ENCODE results near the gene ABHD8. TPM values are rescaled to one million over a fixed set of nuclear protein-coding genes. Genes with fewer than 3 reads are reported as not detected.

Gene ABHD8
- total RNA-seq, 5 donors from 2014 or later (not counting 1 experiment from before 2014, with no cell fraction given): 5.3 to 12.4 (median 11.3) TPM

- Mint-ChIP-seq H3K27ac (no peak overlapping the region), H3K4me1 (peaks cover 24 to 33% (median 31%) of the 10 kb centered on the region in 3 donors), H3K4me3 (peak overlapping the region; percentile 84 to 92 (median 87)), H3K36me3 (no peaks in the 10 kb centered on the region), H3K9me3 (no peaks in the 10 kb centered on the region), H3K27me3 (no peaks in the 10 kb centered on the region)
- no peak for ATAC-seq (replicated peaks in 1 of 4)
- CTCF ChIA-PET: no interaction called here
- no peaks in the 10 kb centered on the region for H3K27me3 ChIP-seq (replicated peaks in 1 of 2; ENCODE audit: control insufficient read depth in 2 of 2, extremely low read depth in 1 of 2, insufficient read depth in 2 of 2, low read length in 1 of 2)
- H3K4me1 ChIP-seq (ENCODE audit: control insufficient read depth in 1 of 2, extremely low read depth in 1 of 2, insufficient read depth in 2 of 2, low read length in 2 of 2): peaks cover 7 to 36% of the 10 kb centered on the region in 2 experiments
- H3K9me3 ChIP-seq: no peaks in the 10 kb centered on the region
- H3K4me3 ChIP-seq (ENCODE audit: control insufficient read depth in 1 of 2, extremely low read depth in 1 of 2, low read length in 1 of 2): no peak overlapping the region
- DNase-seq: peak in 10 of 35 experiments; percentile 20 to 44 (median 30)
- H3K36me3 ChIP-seq (ENCODE audit: control insufficient read depth in 2 of 2, extremely low read depth in 1 of 2, insufficient read depth in 1 of 2, low read length in 1 of 2): peaks cover 4 to 8% of the 10 kb centered on the region in 2 donors
- no peak overlapping the region for H3K27ac ChIP-seq (ENCODE audit: low read length)
- 98% methylated on average over 8 of the region's 34 CpGs for WGBS (ENCODE audit: insufficient coverage)
- POLR2A ChIA-PET: no interaction called here
Observed at GRCh38 chr19:17339088-17339741, 36.0 kb upstream of the ABHD8 start.

- H3K27me3 ChIP-seq (replicated peaks in 1 of 2; ENCODE audit: control insufficient read depth in 2 of 2, extremely low read depth in 1 of 2, insufficient read depth in 2 of 2, low read length in 1 of 2): no peaks in the 10 kb centered on the region
- Mint-ChIP-seq H3K36me3 (no peaks in the 10 kb centered on the region), H3K27me3 (no peaks in the 10 kb centered on the region), H3K9me3 (no peaks in the 10 kb centered on the region), H3K4me1 (peaks cover 30 to 37% (median 35%) of the 10 kb centered on the region in 3 donors), H3K27ac (no peak overlapping the region), H3K4me3 (peak overlapping the region; percentile 84 to 92 (median 87))
- ChIA-PET POLR2A (interaction anchor here in 1 of 2 donors (0.5 kb wide), 1 partner anchor 10 kb away, joined by 4 read pairs; no protein-coding TSS in a partner anchor), CTCF (no interaction called here)
- peaks cover 0 to 8% of the 10 kb centered on the region in 2 donors for H3K36me3 ChIP-seq (ENCODE audit: control insufficient read depth in 2 of 2, extremely low read depth in 1 of 2, insufficient read depth in 1 of 2, low read length in 1 of 2)
- peak overlapping the region in 1 of 2 donors; percentile 74 for H3K4me3 ChIP-seq (ENCODE audit: control insufficient read depth in 1 of 2, extremely low read depth in 1 of 2, low read length in 1 of 2)
- no peaks in the 10 kb centered on the region for H3K9me3 ChIP-seq
- no peak overlapping the region for H3K27ac ChIP-seq (ENCODE audit: low read length)
- no peak for DNase-seq
- 93% methylated on average over 20 of the region's 30 CpGs for WGBS (ENCODE audit: insufficient coverage)
- no peak for ATAC-seq (replicated peaks in 1 of 4)
- peaks cover 9 to 42% of the 10 kb centered on the region in 2 experiments for H3K4me1 ChIP-seq (ENCODE audit: control insufficient read depth in 1 of 2, extremely low read depth in 1 of 2, insufficient read depth in 2 of 2, low read length in 2 of 2)
Observed at GRCh38 chr19:17338433-17339078, 35.3 kb upstream of the ABHD8 start.

GRCh38 chr19:17337675-17338432, 34.6 kb upstream of the ABHD8 start:
- peak overlapping the region; percentile 17 for H3K27ac ChIP-seq (ENCODE audit: low read length)
- peak in 17 of 35 experiments; percentile 16 to 53 (median 32) for DNase-seq
- H3K4me1 ChIP-seq (ENCODE audit: control insufficient read depth in 1 of 2, extremely low read depth in 1 of 2, insufficient read depth in 2 of 2, low read length in 2 of 2): peaks cover 9 to 49% of the 10 kb centered on the region in 2 experiments
- H3K4me1 Mint-ChIP-seq: peaks cover 34 to 41% (median 40%) of the 10 kb centered on the region in 3 donors
- H3K9me3 Mint-ChIP-seq: no peaks in the 10 kb centered on the region
- H3K9me3 ChIP-seq: no peaks in the 10 kb centered on the region
- 8% methylated on average over 50 of the region's 50 CpGs for WGBS (ENCODE audit: insufficient coverage)
- H3K4me3 ChIP-seq (ENCODE audit: control insufficient read depth in 1 of 2, extremely low read depth in 1 of 2, low read length in 1 of 2): peak overlapping the region; percentile 74 to 82
- H3K27ac Mint-ChIP-seq: peak overlapping the region; percentile 94
- ChIA-PET CTCF (no interaction called here), POLR2A (interaction anchor here in 1 of 2 donors (0.5 kb wide), 1 partner anchor 10 kb away, joined by 4 read pairs; no protein-coding TSS in a partner anchor)
- H3K27me3 Mint-ChIP-seq: no peaks in the 10 kb centered on the region
- peak overlapping the region; percentile 84 to 92 (median 87) for H3K4me3 Mint-ChIP-seq
- peaks cover 0 to 8% of the 10 kb centered on the region in 2 donors for H3K36me3 ChIP-seq (ENCODE audit: control insufficient read depth in 2 of 2, extremely low read depth in 1 of 2, insufficient read depth in 1 of 2, low read length in 1 of 2)
- ATAC-seq (replicated peaks in 1 of 4): peak; percentile 3 to 8 (median 4)
- H3K36me3 Mint-ChIP-seq: no peaks in the 10 kb centered on the region
- H3K27me3 ChIP-seq (replicated peaks in 1 of 2; ENCODE audit: control insufficient read depth in 2 of 2, extremely low read depth in 1 of 2, insufficient read depth in 2 of 2, low read length in 1 of 2): no peaks in the 10 kb centered on the region

GRCh38 chr19:17336872-17337674, 33.8 kb upstream of the ABHD8 start, which contains the start of gene GTPBP3:
Gene GTPBP3, plus strand, starts transcription at chr19:17337553. Its CDS starts 59 bp downstream, at chr19:17337612.
- H3K9me3 Mint-ChIP-seq: no peaks in the 10 kb centered on the region
- peaks cover 37 to 44% (median 43%) of the 10 kb centered on the region in 3 donors for H3K4me1 Mint-ChIP-seq
- DNase-seq (peak; percentile 88 to 99 (median 97)), ATAC-seq (replicated peaks in 1 of 4) (peak; percentile 88 to 91 (median 89))
- peaks cover 0 to 8% of the 10 kb centered on the region in 2 donors for H3K36me3 ChIP-seq (ENCODE audit: control insufficient read depth in 2 of 2, extremely low read depth in 1 of 2, insufficient read depth in 1 of 2, low read length in 1 of 2)
- peak within 1 kb of the TSS; percentile 84 to 92 (median 87) for H3K4me3 Mint-ChIP-seq
- H3K36me3 Mint-ChIP-seq: no peaks in the 10 kb centered on the region
- POLR2A ChIA-PET: no interaction called here
- no peaks in the 10 kb centered on the region for H3K9me3 ChIP-seq
- under 1% methylated on average over 40 of the region's 41 CpGs for WGBS (ENCODE audit: insufficient coverage)
- no peaks in the 10 kb centered on the region for H3K27me3 ChIP-seq (replicated peaks in 1 of 2; ENCODE audit: control insufficient read depth in 2 of 2, extremely low read depth in 1 of 2, insufficient read depth in 2 of 2, low read length in 1 of 2)
- CTCF ChIA-PET: no interaction called here
- H3K4me1 ChIP-seq (ENCODE audit: control insufficient read depth in 1 of 2, extremely low read depth in 1 of 2, insufficient read depth in 2 of 2, low read length in 2 of 2): peaks cover 9 to 52% of the 10 kb centered on the region in 2 experiments
- peak within 1 kb of the TSS; percentile 82 to 85 for H3K4me3 ChIP-seq (ENCODE audit: control insufficient read depth in 1 of 2, extremely low read depth in 1 of 2, low read length in 1 of 2)
- H3K27me3 Mint-ChIP-seq: no peaks in the 10 kb centered on the region
- H3K27ac ChIP-seq (ENCODE audit: low read length): peak within 1 kb of the TSS; percentile 73
- peak within 1 kb of the TSS; percentile 94 for H3K27ac Mint-ChIP-seq

- ChIA-PET CTCF (no interaction called here), POLR2A (interaction anchor here (1.1 kb wide), 2 partner anchors 27 to 258 kb away, joined by 3 read pairs; no protein-coding TSS in a partner anchor)
- whole genome bisulfite sequencing (ENCODE audit: insufficient coverage): 87% methylated on average over 6 of the region's 10 CpGs
- Mint-ChIP-seq H3K4me1 (peaks cover 40 to 47% (median 45%) of the 10 kb centered on the region in 3 donors), H3K9me3 (no peaks in the 10 kb centered on the region), H3K27me3 (no peaks in the 10 kb centered on the region), H3K36me3 (no peaks in the 10 kb centered on the region), H3K4me3 (peak overlapping the region; percentile 17 to 92 (median 55)), H3K27ac (peak overlapping the region in 1 of 2 donors; percentile 91)
- no peaks in the 10 kb centered on the region for H3K27me3 ChIP-seq (replicated peaks in 1 of 2; ENCODE audit: control insufficient read depth in 2 of 2, extremely low read depth in 1 of 2, insufficient read depth in 2 of 2, low read length in 1 of 2)
- no peak overlapping the region for H3K27ac ChIP-seq (ENCODE audit: low read length)
- H3K9me3 ChIP-seq: no peaks in the 10 kb centered on the region
- DNase-seq (no peak), ATAC-seq (replicated peaks in 1 of 4) (no peak)
- peaks cover 0 to 4% of the 10 kb centered on the region in 2 donors for H3K36me3 ChIP-seq (ENCODE audit: control insufficient read depth in 2 of 2, extremely low read depth in 1 of 2, insufficient read depth in 1 of 2, low read length in 1 of 2)
- H3K4me1 ChIP-seq (ENCODE audit: control insufficient read depth in 1 of 2, extremely low read depth in 1 of 2, insufficient read depth in 2 of 2, low read length in 2 of 2): peaks cover 9 to 52% of the 10 kb centered on the region in 2 experiments
- no peak overlapping the region for H3K4me3 ChIP-seq (ENCODE audit: control insufficient read depth in 1 of 2, extremely low read depth in 1 of 2, low read length in 1 of 2)
Observed at GRCh38 chr19:17335575-17335974, 32.4 kb upstream of the ABHD8 start.
